K562 (cell line): Measurements from ENCODE around the gene MYADM. TPM values are rescaled to one million over a fixed set of nuclear protein-coding genes. Genes with fewer than 3 reads are reported as not detected.

Source experiments
- DPF2 ChIP-seq: fragments of 450-650 bp; IDR thresholded peaks from 2 replicates; pipeline ENCODE4 v1.6.1; 2016
- E2F3 ChIP-seq: fragments of 250-450 bp; sonication (Bioruptor Pico); IDR thresholded peaks from 2 replicates; pipeline ENCODE4 v1.4.0; 2020; ENCODE audit warnings: mild to moderate bottlenecking
- EP300 ChIP-seq: IDR thresholded peaks from 2 replicates; pipeline ENCODE4 v1.6.1; 2012; ENCODE audit warnings: low read length, improper control_type of control experiment
- ETS2 ChIP-seq: IDR thresholded peaks from 2 replicates; pipeline ENCODE4 v1.6.1; 2016; ENCODE audit warnings: borderline replicate concordance, missing genetic modification characterization, mild to moderate bottlenecking, moderate library complexity, missing compliant biosample characterization; ENCODE audit not compliant: poor library complexity, severe bottlenecking
- FOXO4 ChIP-seq: fragments of 450-650 bp; formaldehyde crosslinking; IDR thresholded peaks from 2 replicates; pipeline ENCODE4 v1.4.0; 2020; ENCODE audit warnings: mild to moderate bottlenecking, moderate library complexity
- GABPA ChIP-seq: fragments of 200-800 bp; sonication (Bioruptor generic); conservative IDR thresholded peaks from 2 replicates; pipeline ENCODE4 v1.6.1; 2016; ENCODE audit warnings: low read depth, missing genetic modification characterization, missing compliant biosample characterization
- GATAD2A ChIP-seq: fragments of 450-650 bp; IDR thresholded peaks from 2 replicates; pipeline ENCODE4 v1.6.1; 2017
- HDAC3 ChIP-seq: fragments of 450-650 bp; IDR thresholded peaks from 2 replicates; pipeline ENCODE4 v1.6.1; 2018; ENCODE audit warnings: borderline replicate concordance, mild to moderate bottlenecking, moderate library complexity; ENCODE audit not compliant: partially characterized antibody
- HES1 ChIP-seq: fragments of 450-650 bp; IDR thresholded peaks from 2 replicates; pipeline ENCODE4 v1.6.1; 2016; ENCODE audit warnings: low read depth, mild to moderate bottlenecking, moderate library complexity
- HMBOX1 ChIP-seq: sonication (generic); IDR thresholded peaks from 2 replicates; pipeline ENCODE4 v1.6.1; 2016
- L3MBTL2 ChIP-seq: fragments of 450-650 bp; IDR thresholded peaks from 2 replicates; pipeline ENCODE4 v1.6.1; 2016; ENCODE audit warnings: mild to moderate bottlenecking, moderate library complexity
- NFIC ChIP-seq: fragments of 450-650 bp; IDR thresholded peaks from 2 replicates; pipeline ENCODE4 v1.6.1; 2017; ENCODE audit warnings: mild to moderate bottlenecking, inconsistent platforms
- NFIX ChIP-seq: fragments of 250-450 bp; sonication (Bioruptor Pico); IDR thresholded peaks from 2 replicates; pipeline ENCODE4 v1.4.0; 2020; ENCODE audit warnings: low read depth, mild to moderate bottlenecking, moderate library complexity
- NR2C2 ChIP-seq, 2 experiments: fragments of 200-800 bp in 1 of 2; sonication (Bioruptor generic) in 1 of 2; sonication (generic) in 1 of 2; formaldehyde crosslinking in 1 of 2; IDR thresholded peaks; 2 replicates each; pipeline versions ENCODE4 v1.6.1 to v1.8.0; 2016 to 2022; ENCODE audit warnings: mild to moderate bottlenecking in 1 of 2, missing compliant biosample characterization in 1 of 2, missing genetic modification characterization in 1 of 2, missing genetic modification reagents in 1 of 2
- POLR2A ChIP-seq: fragments of 450-650 bp; conservative IDR thresholded peaks from 2 replicates; pipeline ENCODE4 v1.6.1; 2016
- POLR2G ChIP-seq: fragments of 200-400 bp; formaldehyde crosslinking; IDR thresholded peaks from 2 replicates; pipeline ENCODE4 v1.6.1; 2017; ENCODE audit warnings: low read depth, mild to moderate bottlenecking, antibody characterized with exemption, low read length, moderate library complexity
- XRCC5 ChIP-seq: fragments of 200-400 bp; formaldehyde crosslinking; IDR thresholded peaks from 2 replicates; pipeline ENCODE4 v1.6.1; 2017; ENCODE audit warnings: low read depth, mild to moderate bottlenecking, low read length
- ZNF551 ChIP-seq: fragments of 250-450 bp; sonication (Bioruptor Pico); IDR thresholded peaks from 2 replicates; pipeline ENCODE4 v1.5.0; 2021; ENCODE audit warnings: mild to moderate bottlenecking, moderate library complexity
- ZNF740 ChIP-seq, 3 experiments: fragments of 200-800 bp in 1 of 3; sonication (Bioruptor generic) in 1 of 3; sonication (generic) in 1 of 3; formaldehyde crosslinking in 1 of 3; IDR thresholded peaks; 2 replicates each; pipeline versions ENCODE4 v1.6.1 to v1.8.0; 2016 to 2022; ENCODE audit warnings: mild to moderate bottlenecking in 2 of 3, missing compliant biosample characterization in 2 of 3, missing genetic modification characterization in 2 of 3, missing genetic modification reagents in 1 of 3
- ZNF766 ChIP-seq: fragments of 200-800 bp; sonication (Bioruptor generic); conservative IDR thresholded peaks from 2 replicates; pipeline ENCODE4 v1.6.1; 2016; ENCODE audit warnings: missing genetic modification characterization, missing compliant biosample characterization
- polyA plus RNA-seq, 8 experiments: library from polyadenylated mRNA; depleted of rRNA in 4 of 8; stranded (reverse) in 5 of 8; unstranded in 3 of 8; fragments of >200 nt; fragmentation: Nextera tagmentation in 2 of 8; fragmentation: Illumina TruSeq in 1 of 8; extraction: Ambion mirVana in 2 of 8; extraction: Trizol in 1 of 8; gene quantifications; 2 replicates each; pipeline versions ENCODE4 v1.2.1 to v1.2.3, GENCODE V29; 2011 to 2014; ENCODE audit warnings: inconsistent platforms in 1 of 8, missing spikeins in 1 of 8
- total RNA-seq, 7 experiments: library from RNA; depleted of rRNA in 6 of 7; stranded (reverse); fragments of >200 nt in 6 of 7; fragmentation: Illumina TruSeq in 2 of 7; extraction: Trizol in 2 of 7; gene quantifications; 2 replicates each; pipeline versions ENCODE4 v1.2.1 to v1.2.3, GENCODE V29; 2011 to 2021; ENCODE audit warnings: low replicate concordance in 1 of 7
- TF ChIP-seq, protein P1 (sequence below), 2 experiments: IDR thresholded peaks; 2 replicates each; pipeline ENCODE4 v1.6.1; 2011; ENCODE audit warnings: borderline replicate concordance in 1 of 2, control low read depth in 1 of 2, low read depth in 1 of 2, low read length in 1 of 2, mild to moderate bottlenecking in 1 of 2, mixed read lengths in 1 of 2, moderate library complexity in 1 of 2; ENCODE audit not compliant: insufficient read depth in 1 of 2, insufficient read length in 1 of 2, poor library complexity in 1 of 2, severe bottlenecking in 1 of 2; ENCODE audit errors: extremely low read depth in 1 of 2

The MYADM gene
- total and polyA plus RNA-seq, 9 of the 15 experiments (the other 6 are each of a cell fraction or from before 2014, with no cell fraction given): 4.5 to 70.3 (median 14.4) TPM

DNA sequence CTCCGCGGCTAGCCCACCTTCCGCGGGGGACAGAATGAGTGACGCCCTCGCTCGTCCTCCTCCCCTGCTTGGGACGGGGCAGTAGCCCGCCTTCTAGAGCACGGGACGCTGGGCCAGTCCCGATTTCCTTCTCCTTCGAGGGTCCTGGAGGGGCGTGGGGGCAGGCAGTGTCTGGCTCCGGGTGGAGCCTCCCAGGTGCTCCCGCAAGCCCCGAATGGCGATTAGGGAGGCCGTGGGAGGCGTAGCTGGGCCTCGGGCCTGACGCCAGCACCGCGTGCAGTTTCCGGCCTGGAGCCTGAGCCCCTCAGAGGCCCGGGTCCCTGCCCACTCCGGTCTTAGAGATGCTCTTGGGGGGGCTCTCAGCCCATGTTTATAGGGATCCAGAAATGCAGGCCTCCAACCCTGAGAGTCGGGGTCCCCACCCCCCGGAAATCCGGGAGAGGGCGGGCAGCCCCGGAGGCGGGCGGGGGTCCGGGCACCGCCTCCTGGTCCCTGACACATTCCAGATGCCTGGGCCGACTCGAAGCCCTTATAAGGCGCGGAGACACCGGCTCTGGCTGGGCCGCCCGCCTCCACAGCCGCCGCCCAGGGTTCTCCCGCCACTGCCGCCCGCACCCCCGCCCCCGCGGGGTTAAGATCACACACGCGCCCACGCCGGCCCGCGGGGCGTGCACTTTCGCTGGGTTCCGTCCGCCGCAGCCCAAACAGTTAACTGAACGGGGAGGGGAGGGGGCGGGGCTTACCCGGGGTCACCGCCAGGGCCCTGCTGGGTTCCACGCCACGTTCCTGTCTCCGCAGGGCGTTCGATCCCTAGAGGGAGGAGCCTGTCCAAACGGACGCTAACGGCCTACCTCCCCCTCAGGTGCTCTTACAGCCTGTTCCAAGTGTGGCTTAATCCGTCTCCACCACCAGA, 1.5 kb downstream of the MYADM start (continued):
- peak; percentile 55; the same call in 1 of the 2 replicates for TF ChIP-seq ZNF740 (CRISPR knock-in tag; IDR thresholded peaks at IDR 0.05)
- TF ChIP-seq ZNF740 (tag; IDR thresholded peaks at IDR 0.05): no peak
- TF ChIP-seq DPF2: 0 out of 2 replicates have a peak, but pooled peaks have one; percentile 24
- TF ChIP-seq XRCC5: peak; percentile 36; the same call in 1 of the 2 replicates
- peak; percentile 50 for TF ChIP-seq NFIC
- TF ChIP-seq NFIX: no peak
- no peak for TF ChIP-seq ETS2 (tag)
- no peak for TF ChIP-seq ZNF551 (CRISPR knock-in tag)
- peak; percentile 83 for TF ChIP-seq GABPA (tag)
- TF ChIP-seq, protein P1, sequence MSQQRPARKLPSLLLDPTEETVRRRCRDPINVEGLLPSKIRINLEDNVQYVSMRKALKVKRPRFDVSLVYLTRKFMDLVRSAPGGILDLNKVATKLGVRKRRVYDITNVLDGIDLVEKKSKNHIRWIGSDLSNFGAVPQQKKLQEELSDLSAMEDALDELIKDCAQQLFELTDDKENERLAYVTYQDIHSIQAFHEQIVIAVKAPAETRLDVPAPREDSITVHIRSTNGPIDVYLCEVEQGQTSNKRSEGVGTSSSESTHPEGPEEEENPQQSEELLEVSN (IDR thresholded peaks at IDR 0.05; ENCODE audit: borderline replicate concordance in 1 of 2, extremely low read depth in 1 of 2, insufficient read depth in 1 of 2, insufficient read length in 1 of 2, low read depth in 1 of 2, low read length in 1 of 2, poor library complexity in 1 of 2, severe bottlenecking in 1 of 2): peak in 1 of 2 experiments; percentile 79
- TF ChIP-seq POLR2A: peak; percentile 72
- TF ChIP-seq GATAD2A: peak; percentile 62; the same call in 1 of the 2 replicates
- no peak for TF ChIP-seq ZNF766
- TF ChIP-seq L3MBTL2: peak; percentile 85
- no peak; the same call in 1 of the 2 replicates for TF ChIP-seq HMBOX1
- TF ChIP-seq EP300: peak; percentile 84
- TF ChIP-seq E2F3 (CRISPR knock-in tag): 0 out of 2 replicates have a peak, but pooled peaks have one; percentile 33
- peak; percentile 95 for TF ChIP-seq NR2C2 (CRISPR knock-in tag; IDR thresholded peaks at IDR 0.05)
- TF ChIP-seq NR2C2 (tag; IDR thresholded peaks at IDR 0.05): peak; percentile 97
- peak; percentile 55; the same call in 1 of the 2 replicates for TF ChIP-seq HES1
- TF ChIP-seq POLR2G: peak; percentile 88
- TF ChIP-seq HDAC3: peak; percentile 74
- TF ChIP-seq FOXO4: 0 out of 2 replicates have a peak, but pooled peaks have one; percentile 19
